Large intestine (tissue), 3 donors: Measurements from ENCODE around the gene BCL7B. TPM values are rescaled to one million over a fixed set of nuclear protein-coding genes. Genes with fewer than 3 reads are reported as not detected.
"Not testable (repeated sequence)": the region's sequence is repeated elsewhere in the genome, so short reads cannot be mapped to it uniquely, and the experiment has no call there.

Experiments used
- DNase-seq, 2 donors: peaks; one replicate each; pipeline versions ENCODE4 v3.0.0 to v3.0.0-alpha.2; 2013
- H3K27ac ChIP-seq: one replicate; pipeline ENCODE4 v1.5.1; 2013; ENCODE audit warnings: low read length
- H3K27me3 ChIP-seq: 2 replicates; pipeline ENCODE4 v1.6.1; 2013; ENCODE audit warnings: low read length; ENCODE audit not compliant: control insufficient read depth, insufficient read depth
- H3K36me3 ChIP-seq: 2 replicates; pipeline ENCODE4 v1.6.1; 2013; ENCODE audit warnings: low read length; ENCODE audit not compliant: control insufficient read depth, insufficient read depth
- H3K4me1 ChIP-seq: one replicate; pipeline ENCODE4 v1.6.1; 2013; ENCODE audit warnings: low read length; ENCODE audit not compliant: control insufficient read depth, insufficient read depth
- H3K4me3 ChIP-seq: one replicate; pipeline ENCODE4 v1.5.1; 2013; ENCODE audit warnings: low read length
- H3K9me3 ChIP-seq: one replicate; pipeline ENCODE4 v1.6.1; 2013; ENCODE audit warnings: mild to moderate bottlenecking, low read depth, low read length, moderate library complexity; ENCODE audit not compliant: control insufficient read depth
- WGBS: methylation state at CpG from one replicate; pipeline ENCODE4 v1.1.5; 2013; ENCODE audit warnings: low lambda C conversion rate; ENCODE audit not compliant: insufficient coverage; 5-methylcytosine and 5-hydroxymethylcytosine counted together
- polyA plus RNA-seq: library from polyadenylated mRNA; unstranded; fragments of 120-200 nt; gene quantifications from one replicate; pipeline ENCODE4 v1.2.1, GENCODE V29; 2013

Gene BCL7B
- polyA plus RNA-seq, 1 donor = 40.7 TPM

DNA sequence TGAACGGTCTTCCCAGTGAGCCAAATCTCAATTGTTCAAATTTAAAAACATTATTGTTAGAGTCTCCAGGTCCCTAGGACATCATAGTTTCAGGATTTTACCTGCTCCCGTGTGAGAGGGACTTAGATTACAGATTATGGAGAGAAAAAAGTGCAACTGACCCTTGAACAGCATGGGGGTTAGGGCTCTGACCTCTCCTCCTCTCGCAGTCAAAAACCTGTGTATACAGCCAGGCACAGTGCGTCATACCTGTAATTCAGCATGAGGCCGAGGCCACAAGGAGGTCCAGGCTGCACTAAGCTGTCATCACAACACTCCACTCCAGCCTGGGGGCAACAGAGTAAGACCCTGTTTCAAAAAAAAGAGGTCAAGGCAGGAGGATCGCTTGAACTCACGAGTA, 60.9 kb downstream of the BCL7B start:
- H3K27ac ChIP-seq = no peak overlapping the region
- no peak for DNase-seq
- no peaks in the 10 kb centered on the region for H3K27me3 ChIP-seq
- peaks cover 79% of the 10 kb centered on the region for H3K36me3 ChIP-seq
- no peaks in the 10 kb centered on the region for H3K4me1 ChIP-seq
- H3K4me3 ChIP-seq = no peak overlapping the region
- 92% methylated on average over 2 of the region's 7 CpGs for WGBS
- no peaks in the 10 kb centered on the region for H3K9me3 ChIP-seq

DNA sequence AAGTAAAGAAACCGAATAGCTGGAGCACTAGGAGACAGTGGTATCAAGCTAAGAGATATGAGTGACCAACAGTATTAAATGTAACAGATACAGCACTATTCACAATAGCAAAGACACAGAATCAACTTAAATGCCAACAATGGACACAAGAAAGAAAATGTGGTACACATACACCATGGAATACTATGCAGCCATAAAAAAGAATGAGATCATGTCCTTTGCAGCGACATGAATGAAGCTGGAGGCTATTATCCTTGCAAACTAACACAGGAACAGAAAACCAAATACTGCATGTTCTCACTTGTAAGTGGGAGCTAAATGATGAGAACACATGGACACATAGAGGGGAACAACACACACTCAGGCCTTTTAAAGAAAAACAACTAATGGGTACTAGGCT, 62.0 kb downstream of the BCL7B start:
- H3K4me3 ChIP-seq, H3K27me3 ChIP-seq, H3K27ac ChIP-seq, H3K4me1 ChIP-seq, H3K9me3 ChIP-seq, DNase-seq: not testable (repeated sequence)
- WGBS = 100% methylated on average over 1 of the region's 2 CpGs
- peaks cover 79% of the 10 kb centered on the region for H3K36me3 ChIP-seq

DNA sequence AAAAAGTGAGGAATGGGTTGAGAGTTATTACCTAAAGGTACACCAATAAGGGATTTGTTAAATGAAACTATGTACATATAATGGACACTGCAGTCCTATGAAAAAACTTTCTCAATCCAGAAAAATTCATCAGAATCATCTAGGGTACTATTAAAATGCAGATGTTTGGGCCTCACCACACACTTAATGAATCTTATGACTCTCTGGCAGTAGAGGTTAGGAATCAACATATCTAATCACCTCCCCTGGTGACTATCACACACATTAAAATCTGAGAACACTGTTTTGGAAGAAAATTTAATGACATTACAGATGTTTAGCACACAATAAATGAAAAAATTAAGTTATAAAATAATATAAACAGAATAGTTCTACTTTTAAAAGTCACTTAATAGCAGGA, 67.5 kb downstream of the BCL7B start:
- Histone ChIP-seq H3K9me3 (no peaks in the 10 kb centered on the region), H3K36me3 (peaks cover 61% of the 10 kb centered on the region), H3K27me3 (no peaks in the 10 kb centered on the region), H3K4me3 (no peak overlapping the region), H3K27ac (no peak overlapping the region), H3K4me1 (no peaks in the 10 kb centered on the region)
- DNase-seq = no peak

DNA sequence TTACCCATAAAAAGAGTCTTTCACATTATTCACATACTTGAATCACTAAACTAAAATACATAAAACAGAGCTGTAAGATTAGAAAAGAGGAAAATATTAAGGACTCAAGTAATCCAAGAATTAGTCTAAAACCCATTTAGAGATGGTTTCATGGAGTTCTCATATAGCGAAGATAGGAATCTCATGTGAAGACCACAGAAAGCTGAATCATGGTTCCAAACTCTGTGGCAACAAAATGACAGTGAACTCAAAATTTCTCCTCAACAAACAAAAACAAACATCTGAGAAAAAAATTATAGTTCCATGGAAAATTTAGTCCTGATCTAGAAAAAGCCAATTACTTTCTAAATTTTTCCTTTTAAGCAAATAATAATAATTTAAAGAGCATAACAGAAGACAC, 70.0 kb downstream of the BCL7B start:
- DNase-seq = no peak
- no CpG with 5 or more reads among the region's 1 CpG for WGBS
- H3K36me3 ChIP-seq = peaks cover 53% of the 10 kb centered on the region

More for the DNA sequence above, 70.0 kb downstream of the BCL7B start:
- Histone ChIP-seq H3K9me3 (no peaks in the 10 kb centered on the region), H3K27ac (no peak overlapping the region), H3K27me3 (no peaks in the 10 kb centered on the region), H3K4me3 (no peak overlapping the region), H3K4me1 (no peaks in the 10 kb centered on the region)

Other genes with a start within 250 kb of the BCL7B start
- 23.8 TPM for gene NSUN5, start 248.9 kb downstream of the BCL7B start, polyA plus RNA-seq
- 0.42 TPM for gene TRIM50, start 229.6 kb downstream of the BCL7B start, polyA plus RNA-seq
- 0.04 TPM for gene FKBP6, start 229.5 kb downstream of the BCL7B start, polyA plus RNA-seq
- 0.46 TPM for gene FZD9, start 123.9 kb downstream of the BCL7B start, polyA plus RNA-seq
- gene BAZ1B, start 35.4 kb downstream of the BCL7B start, polyA plus RNA-seq = 37.3 TPM
- gene TBL2, start 20.9 kb upstream of the BCL7B start, polyA plus RNA-seq = 37.6 TPM
- gene MLXIPL, start 66.8 kb upstream of the BCL7B start, polyA plus RNA-seq = 195 TPM
- 4.5 TPM for gene VPS37D, start 110.1 kb upstream of the BCL7B start, polyA plus RNA-seq
- 7.9 TPM for gene DNAJC30, start 125.8 kb upstream of the BCL7B start, polyA plus RNA-seq
- 76.7 TPM for gene BUD23, start 125.9 kb upstream of the BCL7B start, polyA plus RNA-seq
- gene STX1A, start 162.0 kb upstream of the BCL7B start, polyA plus RNA-seq = 36.1 TPM
- 46.1 TPM for gene ABHD11, start 181.1 kb upstream of the BCL7B start, polyA plus RNA-seq
- gene CLDN3, start 212.6 kb upstream of the BCL7B start, polyA plus RNA-seq = 167 TPM